GM23338 (cell line): Measurements from ENCODE around the gene KCTD19. TPM values are rescaled to one million over a fixed set of nuclear protein-coding genes. Genes with fewer than 3 reads are reported as not detected.

Source experiments
- ATAC-seq: fragments of 200-7000 bp; cut with Tn5 transposase; 3 replicates; pipeline ENCODE4 v1.9.1; 2020
- DNase-seq: peaks from one replicate; pipeline ENCODE4 v3.0.0-alpha.2; 2015; ENCODE audit warnings: low spot score
- H2AFZ ChIP-seq: fragments of 200-600 bp; sonication (generic); 2 replicates; pipeline ENCODE4 v1.8.0; 2016; ENCODE audit warnings: antibody characterized with exemption, mild to moderate bottlenecking, moderate library complexity
- H3F3A ChIP-seq: fragments of 200-600 bp; sonication (generic); replicated peaks from 2 replicates; pipeline ENCODE4 v1.8.0; 2017; ENCODE audit warnings: antibody characterized with exemption, mixed run types, low read depth
- H3K27ac ChIP-seq: fragments of 200-600 bp; sonication (generic); 2 replicates; pipeline ENCODE4 v1.6.1; 2016; ENCODE audit warnings: low read depth
- H3K27me3 ChIP-seq: fragments of 200-600 bp; sonication (generic); 2 replicates; pipeline ENCODE4 v1.8.0; 2016; ENCODE audit warnings: mild to moderate bottlenecking, mixed run types, moderate library complexity; ENCODE audit not compliant: insufficient read depth
- H3K36me3 ChIP-seq: fragments of 200-600 bp; sonication (generic); 2 replicates; pipeline ENCODE4 v1.8.0; 2016; ENCODE audit warnings: mild to moderate bottlenecking; ENCODE audit not compliant: insufficient read depth
- H3K4me1 ChIP-seq: fragments of 200-600 bp; sonication (generic); 2 replicates; pipeline ENCODE4 v1.8.0; 2016; ENCODE audit warnings: mild to moderate bottlenecking, moderate library complexity; ENCODE audit not compliant: insufficient read depth
- H3K4me2 ChIP-seq: fragments of 200-600 bp; sonication (generic); 2 replicates; pipeline ENCODE4 v1.7.1; 2017; ENCODE audit warnings: mixed run types
- H3K4me3 ChIP-seq: fragments of 200-600 bp; sonication (generic); 2 replicates; pipeline ENCODE4 v1.6.1; 2016; ENCODE audit warnings: mixed run types
- H3K79me2 ChIP-seq: fragments of 200-600 bp; sonication (generic); replicated peaks from 2 replicates; pipeline ENCODE4 v1.8.0; 2017; ENCODE audit warnings: mild to moderate bottlenecking; ENCODE audit not compliant: insufficient read depth
- H3K9me2 ChIP-seq: fragments of 200-600 bp; sonication (generic); 2 replicates; pipeline ENCODE4 v1.8.0; 2017; ENCODE audit not compliant: insufficient read depth
- H4K20me1 ChIP-seq: fragments of 200-600 bp; sonication (generic); replicated peaks from 2 replicates; pipeline ENCODE4 v1.8.0; 2017; ENCODE audit warnings: mild to moderate bottlenecking; ENCODE audit not compliant: insufficient read depth
- H3K27ac Mint-ChIP-seq: 2 replicates; pipeline ENCODE4 v1.8.0; 2020; ENCODE audit warnings: inconsistent platforms, mild to moderate bottlenecking, moderate library complexity, mixed read lengths
- H3K27me3 Mint-ChIP-seq: 3 replicates; pipeline ENCODE4 v1.8.0; 2022; ENCODE audit warnings: low read depth, mild to moderate bottlenecking, moderate library complexity, mixed read lengths, inconsistent platforms; ENCODE audit not compliant: insufficient read depth, poor library complexity
- H3K36me3 Mint-ChIP-seq: 3 replicates; pipeline ENCODE4 v1.8.0; 2021; ENCODE audit warnings: low read depth, mild to moderate bottlenecking, inconsistent platforms, moderate library complexity, mixed read lengths
- H3K4me1 Mint-ChIP-seq: 3 replicates; pipeline ENCODE4 v1.8.0; 2020; ENCODE audit warnings: mild to moderate bottlenecking, inconsistent platforms, mixed read lengths
- H3K4me3 Mint-ChIP-seq: 3 replicates; pipeline ENCODE4 v1.8.0; 2021; ENCODE audit warnings: moderate library complexity, mild to moderate bottlenecking, inconsistent platforms, mixed read lengths
- H3K9me3 Mint-ChIP-seq: 3 replicates; pipeline ENCODE4 v1.8.0; 2020; ENCODE audit warnings: moderate library complexity, mild to moderate bottlenecking, inconsistent platforms, mixed read lengths
- CREB1 ChIP-seq: fragments of 250-450 bp; sonication (Bioruptor Pico); IDR thresholded peaks from 2 replicates; pipeline ENCODE4 v1.5.0; 2020; ENCODE audit warnings: low read depth, mild to moderate bottlenecking, moderate library complexity
- CTCF ChIP-seq, 2 experiments: fragments of 200-600 bp in 1 of 2; sonication (generic) in 1 of 2; conservative IDR thresholded peaks; 2 replicates each; pipeline versions ENCODE4 v1.5.1 to v1.6.1; 2016 to 2017; ENCODE audit warnings: antibody characterized with exemption in 2 of 2, low read depth in 2 of 2, mild to moderate bottlenecking in 2 of 2, moderate library complexity in 1 of 2
- ETS1 ChIP-seq: IDR thresholded peaks from 2 replicates; pipeline ENCODE4 v1.6.1; 2016; ENCODE audit warnings: antibody characterized with exemption
- EZH2 ChIP-seq: fragments of 200-600 bp; sonication (generic); IDR thresholded peaks from one replicate; pipeline ENCODE4 v1.8.0; 2017; ENCODE audit warnings: antibody characterized with exemption, mild to moderate bottlenecking, low read depth; ENCODE audit not compliant: unreplicated experiment
- POLR2AphosphoS5 ChIP-seq: IDR thresholded peaks from 2 replicates; pipeline ENCODE4 v1.6.1; 2016; ENCODE audit warnings: antibody characterized with exemption, low read depth
- REST ChIP-seq: IDR thresholded peaks from one replicate; pipeline ENCODE4 v1.6.1; 2018; ENCODE audit warnings: antibody characterized with exemption; ENCODE audit not compliant: unreplicated experiment
- STAT1 ChIP-seq: IDR thresholded peaks from one replicate; pipeline ENCODE4 v1.6.1; 2016; ENCODE audit warnings: antibody characterized with exemption; ENCODE audit not compliant: unreplicated experiment
- ZNF114 ChIP-seq: fragments of 250-450 bp; sonication (Bioruptor Pico); IDR thresholded peaks from 2 replicates; pipeline ENCODE4 v1.5.0; 2020; ENCODE audit warnings: mild to moderate bottlenecking, moderate library complexity
- ZNF331 ChIP-seq: fragments of 250-450 bp; sonication (Bioruptor Pico); IDR thresholded peaks from 2 replicates; pipeline ENCODE4 v1.5.0; 2020; ENCODE audit warnings: low read depth, mild to moderate bottlenecking, moderate library complexity
- polyA plus RNA-seq: library from polyadenylated mRNA; unstranded; fragments of >200 nt; fragmentation: Nextera tagmentation; extraction: Ambion mirVana; gene quantifications from 2 replicates; pipeline ENCODE4 v1.2.1, GENCODE V29; 2016
- total RNA-seq: library from RNA; depleted of rRNA; stranded (reverse); fragments of >200 nt; shearing (Covaris generic); gene quantifications from 2 replicates; pipeline ENCODE4 v1.2.3, GENCODE V29; 2014

KCTD19 gene
- total and polyA plus RNA-seq, 2 experiments from 2014 or later = 0.31 to 0.65 TPM

DNA sequence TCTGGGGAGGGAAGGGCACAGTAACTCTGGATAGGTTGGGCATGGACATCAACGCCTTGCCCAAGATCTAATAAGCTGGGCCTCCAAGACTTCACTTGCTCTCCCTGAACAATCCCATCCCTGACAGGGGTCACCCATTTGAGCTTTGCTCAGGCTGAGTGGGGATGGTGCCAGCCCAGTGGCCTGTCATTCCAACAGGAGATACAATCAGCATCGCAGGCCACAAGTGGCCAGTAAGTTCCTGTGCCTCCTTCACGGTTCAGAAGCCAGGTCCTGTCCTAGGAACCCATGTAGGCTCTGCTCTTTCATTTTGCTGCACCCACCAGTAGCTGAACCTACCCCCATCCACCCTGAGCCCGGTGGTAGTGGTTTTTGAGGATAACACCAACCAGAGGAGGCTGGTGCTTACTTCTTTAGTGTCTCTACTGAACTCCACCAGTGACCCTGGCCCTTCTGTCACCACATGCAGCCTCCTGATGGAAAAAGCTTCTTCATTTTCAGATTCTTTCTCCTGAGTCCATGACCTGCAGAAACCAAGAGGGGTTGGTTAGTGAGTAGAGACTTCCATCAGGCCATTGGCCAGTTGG, 32.3 kb downstream of the KCTD19 start:
- Histone ChIP-seq H4K20me1 (no peaks in the 10 kb centered on the region), H3K4me2 (no peak overlapping the region), H2AFZ (no peak overlapping the region), H3K27me3 (no peaks in the 10 kb centered on the region), H3K4me1 (no peaks in the 10 kb centered on the region), H3K36me3 (no peaks in the 10 kb centered on the region), H3K79me2 (no peaks in the 10 kb centered on the region), H3F3A (no peaks in the 10 kb centered on the region), H3K9me2 (no peaks in the 10 kb centered on the region), H3K27ac (no peak overlapping the region), H3K4me3 (no peak overlapping the region)
- TF ChIP-seq ZNF114 (CRISPR knock-in tag) (no peak), EZH2 (no peak), REST (no peak), CREB1 (CRISPR knock-in tag) (no peak), ETS1 (no peak), CTCF (conservative IDR thresholded peaks at IDR 0.05; ENCODE audit: low read depth in 2 of 2) (no peak), POLR2AphosphoS5 (no peak)
- Mint-ChIP-seq H3K4me3 (no peak overlapping the region), H3K27me3 (peaks cover 7% of the 10 kb centered on the region), H3K4me1 (peaks cover 6% of the 10 kb centered on the region), H3K9me3 (no peaks in the 10 kb centered on the region), H3K27ac (no peak overlapping the region), H3K36me3 (no peaks in the 10 kb centered on the region; the same call in 2 of the 3 replicates)
- ATAC-seq (no peak), DNase-seq (no peak)

- DNase-seq (no peak), ATAC-seq (no peak)
- Histone ChIP-seq H3K36me3 (no peaks in the 10 kb centered on the region), H3K27me3 (no peaks in the 10 kb centered on the region), H4K20me1 (no peaks in the 10 kb centered on the region), H3K4me2 (no peak overlapping the region), H3K79me2 (no peaks in the 10 kb centered on the region), H3K4me3 (no peak overlapping the region), H3K27ac (no peak overlapping the region), H3K9me2 (no peaks in the 10 kb centered on the region), H2AFZ (no peak overlapping the region), H3K4me1 (no peaks in the 10 kb centered on the region), H3F3A (no peaks in the 10 kb centered on the region)
- Mint-ChIP-seq H3K27ac (no peak overlapping the region), H3K9me3 (no peaks in the 10 kb centered on the region), H3K36me3 (no peaks in the 10 kb centered on the region; the same call in 2 of the 3 replicates), H3K4me3 (no peak overlapping the region), H3K4me1 (peaks cover 6% of the 10 kb centered on the region), H3K27me3 (peaks cover 7% of the 10 kb centered on the region)
- no peak for TF ChIP-seq CTCF (conservative IDR thresholded peaks at IDR 0.05; ENCODE audit: low read depth in 2 of 2)
- no peak for TF ChIP-seq STAT1
- no peak for TF ChIP-seq EZH2
- no peak for TF ChIP-seq REST
- TF ChIP-seq ZNF331 (CRISPR knock-in tag) = no peak
- no peak for TF ChIP-seq ZNF114 (CRISPR knock-in tag)
These were observed 35.1 kb downstream of the KCTD19 start for GRCh38 chr16:67291461-67291860.
